NCI-H2081 (cell line): ENCODE measurements around the gene IFT81.
"Not testable (repeated sequence)": the region's sequence is repeated elsewhere in the genome, so short reads cannot be mapped to it uniquely, and the experiment has no call there.

Experiments
- DNase-seq, 2 experiments: peaks; one replicate each; lab custom pipeline; 2025; lab: John Stamatoyannopoulos, UW

Gene IFT81

DNA sequence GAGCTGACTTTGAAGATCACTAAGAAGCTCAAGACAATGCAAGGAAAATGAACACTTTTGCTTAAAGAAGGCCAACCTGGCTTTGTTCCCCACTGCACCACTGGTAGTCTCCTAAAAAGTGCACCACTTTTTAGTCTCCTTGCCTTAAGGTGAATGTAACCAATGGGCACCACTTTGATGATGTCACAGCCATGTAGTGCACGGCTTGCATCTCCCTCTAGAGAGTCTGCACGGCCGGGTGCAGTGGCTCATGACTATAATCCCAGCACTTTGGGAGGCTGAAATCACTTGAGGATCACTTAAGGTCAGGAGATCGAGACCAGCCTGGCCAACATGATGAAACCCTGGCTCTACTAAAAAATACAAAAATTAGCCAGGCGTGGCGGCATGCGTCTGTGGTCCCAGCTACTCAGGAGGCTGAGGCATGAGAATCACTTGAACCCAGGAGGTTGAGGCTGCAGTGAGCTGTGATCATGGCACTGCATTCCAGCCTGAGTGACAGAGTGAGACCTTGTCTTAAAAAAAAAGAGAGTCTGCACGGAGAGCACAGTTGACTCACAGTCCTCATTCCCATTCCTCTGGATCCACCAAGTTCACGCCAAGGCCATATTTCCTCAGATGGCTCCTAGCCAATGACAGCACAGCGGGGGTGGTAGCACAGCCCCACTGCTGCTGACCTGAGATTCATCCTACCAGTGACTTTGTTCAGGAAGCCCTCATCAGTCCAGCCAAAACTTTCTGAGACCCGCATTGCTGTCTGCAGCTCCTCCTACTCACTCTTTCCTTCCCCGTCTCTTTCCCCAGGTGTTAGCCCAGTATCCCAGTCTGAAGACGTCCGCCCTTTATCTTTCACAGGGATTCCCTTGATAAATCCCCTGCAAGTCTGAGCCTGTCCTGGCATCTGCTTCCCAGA, 16.5 kb upstream of the IFT81 start:
- DNase-seq = no peak

DNA sequence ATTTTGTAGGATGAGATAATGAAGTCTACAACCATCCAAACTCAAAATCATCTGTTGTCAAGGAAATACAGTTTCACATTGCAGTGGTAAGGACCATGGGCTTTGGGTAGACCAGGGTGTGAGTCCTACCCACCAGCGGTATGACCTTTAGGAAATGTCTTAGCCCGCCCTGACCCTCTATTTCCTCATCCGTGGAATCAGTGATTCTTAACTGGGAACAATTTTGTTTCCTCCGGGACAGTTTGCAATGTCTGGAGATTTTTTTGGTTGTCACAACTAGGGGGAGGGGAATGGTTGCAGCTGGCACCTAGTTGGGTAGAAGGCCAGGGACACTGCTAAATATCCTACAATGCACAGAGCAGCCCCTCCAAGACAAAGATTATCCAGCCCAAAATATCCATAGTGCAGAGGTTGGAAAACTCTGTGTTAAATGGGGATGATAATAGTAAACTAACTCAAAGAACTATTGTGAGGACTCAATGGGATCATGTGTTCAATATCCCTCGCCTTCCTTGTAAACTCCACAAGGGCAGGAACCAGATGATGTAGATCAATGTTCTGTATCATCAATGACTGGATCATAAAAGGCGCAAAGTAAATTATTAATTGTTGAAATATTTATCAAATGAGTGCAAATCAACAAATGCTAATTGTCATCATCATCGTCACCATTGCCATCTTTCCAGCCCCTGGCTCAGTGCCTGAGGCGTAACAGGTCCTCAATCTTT, 15.7 kb upstream of the IFT81 start:
- no peak for DNase-seq

DNA sequence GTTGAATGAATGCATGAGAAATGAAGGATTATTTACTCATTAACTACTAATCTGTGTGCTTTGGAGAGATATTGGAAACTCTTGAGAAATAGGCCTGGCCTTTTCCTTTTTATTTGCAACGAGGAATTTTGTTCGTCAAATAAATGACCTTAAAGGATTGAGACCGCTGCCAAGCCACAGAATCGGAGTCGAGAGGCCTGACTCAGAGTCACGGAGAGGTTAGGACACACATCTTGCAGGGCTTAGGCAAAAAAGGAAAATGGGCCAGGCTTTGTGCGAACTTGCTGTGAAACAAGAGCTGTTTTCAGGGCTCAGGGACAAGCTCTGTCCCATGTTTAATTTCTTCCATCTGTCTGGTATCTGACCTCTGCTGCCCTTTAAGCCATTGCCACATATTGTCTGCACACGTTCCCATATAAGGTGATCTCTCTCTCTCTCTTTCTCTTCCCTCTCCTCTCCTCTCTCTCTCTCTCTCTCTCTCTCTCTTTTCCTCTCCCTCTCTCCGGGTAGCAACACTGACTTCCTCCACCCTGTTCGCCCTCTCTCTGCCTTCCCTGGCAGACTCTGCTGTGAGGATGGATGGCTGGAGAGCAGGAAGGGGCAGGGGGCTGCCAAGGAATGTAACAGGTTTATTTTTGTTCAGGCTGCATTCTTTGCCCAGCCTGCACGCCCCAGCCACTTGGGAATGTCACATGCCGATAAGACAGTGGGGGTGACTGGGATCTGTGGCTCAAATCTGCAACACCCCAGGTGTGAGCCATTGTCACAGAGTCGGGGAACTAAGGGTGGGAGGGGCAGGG, 14.9 kb upstream of the IFT81 start:
- DNase-seq = no peak

DNA sequence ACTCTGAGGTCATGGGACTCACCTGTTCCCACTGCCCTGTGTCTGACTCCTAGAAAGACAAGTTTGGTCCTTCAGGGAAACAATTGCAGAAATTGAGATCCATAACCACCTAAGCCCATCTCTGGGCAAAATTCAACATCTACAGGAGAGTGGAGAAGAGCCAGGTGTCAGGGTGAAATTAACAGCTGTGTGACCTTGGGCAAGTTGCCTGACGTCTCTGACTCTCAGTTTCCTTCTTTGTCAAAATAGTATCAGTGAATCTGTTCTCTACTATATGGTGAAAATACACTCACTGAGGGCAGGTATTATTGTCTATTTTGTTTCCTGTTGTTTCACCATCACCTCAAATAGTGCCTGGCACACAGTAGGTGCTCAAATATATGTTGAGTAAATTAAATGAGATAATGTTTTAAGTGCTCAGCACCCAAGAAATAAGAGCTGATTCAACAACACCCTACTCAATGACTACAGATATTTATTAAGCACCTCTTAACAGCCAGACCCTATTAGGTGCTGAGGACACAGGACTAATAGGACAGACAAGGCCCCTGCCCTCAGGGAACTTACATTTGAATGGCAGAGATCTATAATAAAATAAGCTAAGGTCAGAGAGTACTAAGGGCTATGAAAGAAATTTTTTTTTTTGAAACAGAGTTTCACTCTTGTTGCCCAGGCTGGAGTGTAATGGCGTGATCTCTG, 14.2 kb upstream of the IFT81 start:
- DNase-seq = no peak

DNA sequence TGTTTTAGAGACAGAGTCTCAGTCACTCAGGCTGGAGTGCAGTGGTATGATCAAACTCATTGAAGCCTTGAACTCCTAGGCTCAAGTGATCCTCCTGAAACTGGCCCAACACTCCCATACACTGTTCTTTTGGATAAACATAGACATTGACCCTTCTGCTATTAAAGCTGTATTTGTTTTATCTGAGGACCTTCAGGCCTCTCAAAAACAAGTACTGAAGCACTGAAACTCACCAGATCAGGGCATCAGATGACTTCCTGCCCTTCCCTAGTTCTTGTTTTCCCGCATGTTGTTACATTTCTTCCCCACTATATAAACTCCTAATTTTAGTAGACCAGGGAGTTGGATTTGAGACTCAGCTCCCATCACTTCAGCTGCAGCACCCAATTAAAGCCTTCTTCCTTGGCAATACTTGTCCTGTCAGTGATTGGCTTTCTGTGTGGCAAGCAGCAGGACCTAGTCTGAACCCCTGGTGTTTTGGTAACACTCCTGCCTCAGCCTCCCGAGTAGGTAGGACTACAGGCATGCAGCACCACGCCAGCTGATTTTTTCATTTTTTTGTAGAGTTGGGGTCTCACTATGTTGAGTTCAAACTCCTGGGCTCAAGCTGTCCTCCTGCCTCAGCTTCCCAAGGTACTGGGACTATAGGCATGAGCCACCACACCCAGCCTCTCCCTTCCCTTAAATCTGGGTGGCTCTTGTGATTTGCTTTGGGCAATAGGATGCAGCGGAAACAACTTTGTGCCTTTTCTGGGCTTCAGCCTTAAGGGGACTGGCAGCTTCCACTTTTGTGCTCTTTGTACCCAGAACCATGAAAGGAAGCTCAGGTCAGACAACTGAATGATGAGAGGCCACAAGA, 12.5 kb upstream of the IFT81 start:
- no peak for DNase-seq

DNA sequence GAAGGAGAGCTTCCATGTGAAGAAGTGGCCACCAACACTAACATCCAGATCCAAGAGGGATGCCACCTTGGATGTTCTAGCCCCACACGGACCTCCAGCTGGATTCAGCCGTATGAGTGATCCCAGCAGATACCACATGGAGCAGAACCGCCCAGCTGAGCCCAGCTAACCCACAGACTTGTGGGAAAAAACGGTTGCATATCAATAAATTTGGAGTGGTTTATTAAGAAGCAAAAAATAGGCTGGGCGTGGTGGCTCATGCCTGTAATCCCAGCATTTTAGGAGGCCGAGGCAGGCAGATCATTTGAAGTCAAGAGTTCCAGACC, 11.9 kb upstream of the IFT81 start:
- no peak for DNase-seq

DNA sequence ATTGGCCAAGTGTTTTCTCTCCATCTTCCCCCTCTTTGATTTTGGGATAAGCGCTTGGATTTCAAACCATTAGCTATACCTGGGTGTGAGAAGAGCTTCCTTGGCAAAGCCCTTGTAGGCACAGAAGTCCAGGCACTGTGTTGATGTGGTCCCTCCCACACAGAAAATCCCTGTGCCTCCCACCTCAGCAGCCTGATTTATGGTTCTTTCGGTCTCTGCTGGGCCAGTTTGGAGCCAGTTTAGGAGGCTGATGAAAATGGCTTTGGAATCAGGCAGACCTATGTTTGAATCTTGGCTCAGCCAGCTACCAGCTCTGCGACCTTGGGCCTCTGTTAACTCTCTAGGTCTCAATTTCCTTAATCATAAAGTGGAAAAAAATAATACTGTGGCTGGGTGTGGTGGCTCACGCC, 9.6 kb upstream of the IFT81 start:
- DNase-seq = no peak

DNA sequence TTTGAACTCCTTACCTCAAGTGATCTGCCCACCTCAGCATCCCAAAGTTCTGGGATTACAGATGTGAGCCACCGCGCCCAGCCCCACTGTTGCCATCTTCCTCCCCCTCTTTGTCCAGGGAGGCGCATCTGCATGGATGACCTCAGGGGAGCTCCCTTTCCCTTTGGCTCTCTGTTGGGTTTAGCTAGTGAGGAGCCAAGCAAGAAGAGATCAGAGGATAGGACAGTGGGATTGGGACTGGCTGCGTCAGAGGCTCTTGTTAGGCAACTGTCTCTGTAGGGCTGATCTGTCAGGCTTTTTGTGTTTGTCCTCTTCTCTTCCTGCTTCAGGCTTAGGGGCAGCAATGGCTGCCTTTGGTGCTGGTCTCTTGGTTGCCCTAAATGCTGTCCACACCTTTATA, 8.5 kb upstream of the IFT81 start:
- no peak for DNase-seq

DNA sequence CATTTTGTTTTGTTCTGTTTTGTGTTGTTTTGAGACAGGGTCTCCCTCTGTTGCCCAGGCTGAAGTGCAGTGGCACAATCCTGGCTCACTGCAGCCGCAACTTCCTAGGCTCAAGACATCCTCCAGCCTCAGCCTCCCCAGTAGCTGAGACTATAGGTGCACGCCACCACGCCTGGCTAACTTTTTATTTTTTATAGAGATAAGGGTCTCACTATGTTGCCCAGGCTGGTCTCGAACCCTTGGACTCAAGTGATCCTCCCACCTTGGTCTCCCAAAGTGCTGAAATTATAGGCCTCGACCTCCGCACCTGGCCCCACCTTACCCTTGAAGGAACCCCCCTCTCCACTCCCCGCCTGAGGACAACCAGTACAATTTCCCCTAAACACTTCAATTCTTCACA, 7.5 kb upstream of the IFT81 start:
- DNase-seq = no peak

DNA sequence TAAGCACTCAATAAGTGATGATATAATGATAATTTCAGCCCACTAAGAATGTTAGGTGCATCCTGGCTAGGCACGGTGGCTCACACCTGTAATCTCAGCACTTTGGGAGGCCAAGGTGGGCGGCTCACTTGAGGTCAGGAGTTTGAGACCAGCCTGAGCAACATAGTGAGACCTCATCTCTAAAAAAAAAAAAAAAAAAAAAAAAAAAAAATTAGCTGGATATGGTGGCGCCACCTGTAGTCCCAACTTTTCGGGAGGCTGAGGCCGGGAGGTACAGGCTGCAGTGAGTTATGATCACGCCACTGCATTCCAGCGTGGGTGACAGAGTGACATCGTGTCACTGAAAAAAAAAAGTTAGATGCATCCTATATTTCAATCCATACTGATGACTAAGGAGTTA, 6.9 kb upstream of the IFT81 start:
- not testable (repeated sequence) for DNase-seq

DNA sequence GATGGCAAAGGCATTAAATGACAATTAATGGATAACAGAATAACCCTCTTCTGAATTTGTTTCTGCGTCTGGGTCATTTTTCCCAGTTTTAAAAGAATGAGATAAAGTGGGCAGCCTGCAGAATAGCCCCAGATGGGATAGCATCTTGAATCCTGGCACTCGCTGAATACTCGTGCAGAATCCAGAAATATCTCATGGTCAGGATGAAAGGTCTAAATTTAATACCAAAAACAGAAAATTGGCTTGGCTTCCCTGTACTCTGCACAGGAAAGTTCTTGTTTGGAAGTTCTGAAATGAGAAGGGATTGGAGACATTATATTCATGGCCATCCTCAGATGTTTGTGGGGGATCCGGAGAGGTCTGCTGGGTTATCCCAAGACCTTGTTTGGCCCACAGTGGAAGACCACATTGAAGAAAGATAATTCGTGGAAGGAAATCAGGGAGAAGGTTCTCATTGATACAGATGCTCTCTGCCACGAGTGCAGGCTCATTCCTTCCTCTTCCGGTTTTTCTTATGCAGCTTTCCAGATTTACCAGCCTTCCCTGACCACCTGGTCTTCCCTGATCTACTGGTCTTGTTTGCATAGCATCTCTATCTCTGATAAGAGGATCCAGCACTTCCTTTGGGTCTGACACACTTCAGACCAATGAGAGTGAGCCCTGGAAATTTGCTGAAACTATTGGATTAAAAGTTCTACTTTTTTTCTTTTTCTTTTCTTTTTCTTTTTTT, 6.0 kb upstream of the IFT81 start:
- no peak for DNase-seq

DNA sequence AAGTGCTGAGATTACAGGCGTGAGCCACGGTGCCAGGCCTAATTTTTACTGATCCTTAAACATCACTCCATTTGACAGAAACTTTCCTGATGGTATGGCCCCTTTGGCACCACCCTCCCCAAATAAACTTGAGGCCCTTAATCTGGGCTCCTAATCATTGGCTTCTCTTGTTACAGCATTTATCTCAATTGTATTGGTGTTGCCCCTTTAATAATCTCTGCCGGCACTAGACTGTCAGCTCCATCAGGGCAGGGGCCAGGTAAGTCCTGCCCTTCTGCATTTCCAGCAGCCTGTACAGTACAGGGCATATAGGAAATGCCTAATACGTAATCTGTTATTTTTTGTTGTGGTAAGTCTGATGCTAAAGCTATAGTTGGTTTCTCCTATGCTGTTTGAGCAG, 1.2 kb upstream of the IFT81 start:
- no peak for DNase-seq

DNA sequence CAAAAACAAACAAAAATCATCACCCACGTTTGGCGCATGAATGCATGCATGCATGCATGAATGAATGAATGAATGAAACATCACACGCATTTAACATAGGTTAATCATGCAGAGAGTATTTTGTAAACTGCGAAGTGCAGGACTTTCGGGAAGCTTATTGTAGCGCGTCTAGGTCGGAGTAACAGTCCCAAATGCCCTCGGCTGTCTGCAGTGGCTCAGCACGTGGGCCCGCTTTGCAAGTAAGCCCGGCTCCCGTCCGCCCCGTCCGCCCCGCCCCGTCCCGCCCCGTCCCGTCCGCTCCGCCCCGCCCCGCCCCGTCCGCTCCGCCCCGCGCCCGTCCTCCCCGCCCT, 263 bp upstream of the IFT81 start:
- DNase-seq = no peak

DNA sequence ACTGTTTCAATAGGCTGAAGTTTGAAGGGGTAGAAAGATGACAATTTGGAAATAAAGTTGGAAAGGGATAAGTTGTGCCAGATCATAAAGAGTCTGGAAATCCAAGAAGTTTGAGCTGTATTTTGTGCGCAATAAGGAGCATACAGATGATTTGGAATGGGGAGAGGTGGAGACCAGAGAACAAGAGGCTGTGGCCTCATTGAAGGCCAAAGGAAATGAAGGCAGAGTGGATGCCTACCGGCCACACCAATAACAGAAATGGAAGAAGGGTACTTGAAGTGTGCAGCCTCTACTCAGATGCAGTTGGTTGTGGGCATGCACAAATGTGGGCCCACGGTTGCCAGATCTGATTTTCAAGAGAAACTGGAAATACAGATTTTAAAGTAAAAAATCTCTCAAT, 2.4 kb downstream of the IFT81 start:
- DNase-seq = no peak

DNA sequence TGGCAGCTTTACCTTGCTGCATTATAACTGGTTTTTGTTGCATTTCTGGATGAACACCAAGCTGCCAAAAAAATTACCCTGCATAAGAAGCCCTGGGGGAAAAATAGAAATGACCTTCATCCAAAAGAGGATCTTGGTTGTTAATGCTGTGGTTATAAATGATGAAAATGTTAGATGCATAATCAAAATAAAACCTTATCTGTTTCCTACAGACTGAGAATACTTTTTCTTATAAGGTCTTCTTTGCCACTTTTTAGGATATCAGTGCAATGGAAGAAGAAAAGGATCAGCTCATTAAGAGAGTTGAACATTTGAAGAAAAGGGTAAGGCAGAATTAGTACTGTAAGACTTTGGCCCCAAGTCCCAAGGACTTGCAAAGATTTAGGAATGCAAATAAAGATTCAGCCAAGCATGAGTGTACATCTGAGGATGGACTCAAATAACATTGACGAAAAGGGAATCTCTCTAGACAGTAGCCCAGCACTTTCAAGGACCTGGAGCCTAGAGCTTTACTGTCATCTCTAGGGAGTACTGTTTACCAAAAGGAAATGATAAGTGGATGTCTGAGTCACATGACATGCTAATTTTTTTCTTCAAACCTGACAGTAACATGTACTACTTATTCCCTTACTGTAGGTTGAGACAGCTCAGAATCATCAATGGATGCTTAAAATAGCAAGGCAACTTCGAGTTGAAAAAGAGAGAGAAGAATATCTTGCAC, 10.7 kb downstream of the IFT81 start:
- no peak for DNase-seq

DNA sequence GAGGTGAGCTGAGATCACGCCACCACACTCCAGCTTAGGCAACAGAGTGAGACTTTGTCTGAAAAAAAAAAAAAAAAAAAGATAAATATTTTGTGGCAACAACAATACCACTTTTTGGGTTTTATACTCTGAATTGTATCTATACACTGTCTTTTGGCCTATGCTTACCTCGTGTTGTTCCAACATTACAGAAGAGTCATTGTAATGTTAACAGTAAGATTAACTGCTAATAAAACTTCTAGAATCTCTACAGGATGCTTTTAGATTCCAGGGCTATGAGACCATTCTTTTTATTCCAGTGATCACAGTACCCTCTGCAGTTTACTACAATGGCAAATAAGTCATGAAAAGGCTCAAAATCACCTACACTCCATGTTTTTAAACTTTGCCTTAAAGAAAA, 11.6 kb downstream of the IFT81 start:
- no peak for DNase-seq

DNA sequence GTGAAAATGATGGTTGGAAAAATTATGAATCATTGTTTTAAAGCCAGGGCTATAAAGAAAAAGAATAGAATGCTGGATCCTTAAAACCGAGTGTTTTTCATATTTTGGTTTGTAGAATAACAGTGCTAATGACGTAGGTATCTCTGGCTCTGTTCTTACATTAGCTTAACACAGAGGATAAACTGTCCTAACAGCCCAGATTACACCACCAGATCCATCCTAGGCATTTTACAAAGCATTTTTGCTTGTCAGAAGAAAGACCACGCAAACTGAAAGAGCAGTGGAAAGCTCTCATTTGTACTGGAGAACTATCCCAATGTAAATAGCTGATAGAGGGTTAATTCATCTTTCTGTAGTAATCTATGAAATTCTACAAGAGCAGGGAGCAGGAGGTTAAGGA, 13.6 kb downstream of the IFT81 start:
- no peak for DNase-seq

DNA sequence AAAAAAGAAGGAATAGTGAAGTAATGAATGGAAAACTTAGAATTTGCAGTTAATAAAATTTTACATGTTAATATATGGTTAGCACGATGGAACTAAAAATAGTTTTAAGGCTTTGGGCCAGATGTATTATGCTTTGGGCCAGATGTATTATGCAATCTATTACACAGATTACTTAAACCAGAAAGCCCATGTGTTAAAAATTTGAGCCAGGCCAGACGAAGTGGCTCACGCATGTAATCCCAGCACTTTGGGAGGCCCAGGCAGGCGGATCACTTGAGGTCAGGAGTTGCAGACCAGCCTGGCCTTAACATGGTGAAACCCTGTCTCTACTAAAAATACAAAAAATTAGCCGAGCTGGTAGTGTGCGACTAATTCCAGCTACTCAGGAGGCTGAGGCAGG, 17.2 kb downstream of the IFT81 start:
- DNase-seq = no peak

DNA sequence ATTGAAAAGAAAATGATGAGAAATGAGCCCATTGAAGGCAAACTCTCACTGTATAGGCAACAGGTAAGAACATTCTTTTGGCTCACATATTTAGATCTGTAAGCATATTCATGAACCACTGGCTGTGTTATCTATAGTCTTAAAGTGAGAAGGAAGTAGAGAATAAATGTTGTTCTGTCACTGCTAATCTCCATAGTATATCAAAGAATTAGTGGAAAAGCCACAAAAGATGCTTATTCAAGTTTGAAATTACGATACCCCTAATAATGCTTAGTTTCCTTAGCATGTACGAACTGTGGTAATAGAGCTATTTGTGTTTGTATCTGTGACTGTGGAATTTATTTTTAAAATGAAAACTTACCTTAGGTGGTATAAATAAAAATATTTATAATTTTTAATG, 22.8 kb downstream of the IFT81 start:
- no peak for DNase-seq

DNA sequence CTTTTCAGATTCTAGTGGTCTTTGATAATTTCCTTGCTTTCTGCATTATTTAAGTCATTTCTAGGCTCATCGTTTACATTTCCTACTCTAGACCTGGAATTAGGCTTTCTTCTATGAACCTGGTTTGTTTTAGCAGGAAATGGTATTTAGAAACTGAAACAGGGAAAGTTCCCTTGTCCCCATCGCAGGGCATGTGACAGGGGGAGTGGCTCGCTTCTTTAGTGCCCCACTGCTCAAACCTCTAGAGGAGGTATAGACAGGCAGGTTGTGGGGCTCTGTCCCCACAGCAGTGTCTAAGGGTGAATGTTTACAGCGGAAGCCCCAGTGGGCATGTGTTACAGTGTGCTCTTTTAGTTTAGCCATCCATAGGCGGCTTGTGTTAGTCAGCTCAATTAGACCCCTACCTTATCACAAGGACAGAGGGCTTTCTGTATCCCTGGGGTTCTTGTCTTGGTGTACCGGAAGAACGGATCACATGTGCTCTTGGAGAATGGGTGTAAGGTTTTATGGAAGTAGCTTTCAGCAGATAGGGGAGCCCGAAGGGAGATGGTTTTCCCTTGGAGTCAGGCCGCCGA, 25.0 kb downstream of the IFT81 start:
- no peak for DNase-seq
